Activated CD8-positive, alpha-beta memory T cell treated with anti-CD3 and anti-CD28 coated beads for 1 hour (primary cell): Measurements from ENCODE around the gene ZFP42.
"Not testable (repeated sequence)": the region's sequence is repeated elsewhere in the genome, so short reads cannot be mapped to it uniquely, and the experiment has no call there.

Experiments used
- DNase-seq, 2 donors: peaks; one replicate each; pipeline ENCODE4 v3.0.0-alpha.2; 2020; ENCODE audit warnings: low read depth in 1 of 2; ENCODE audit errors: extremely low read depth in 1 of 2

ZFP42 gene

GRCh38 chr4:188018262-188018661 lies 22.7 kb downstream of the ZFP42 start:
- no peak for DNase-seq

- no peak for DNase-seq
Measured at GRCh38 chr4:188021548-188022249, 26.1 kb downstream of the ZFP42 start.

GRCh38 chr4:188023682-188024081 lies 28.1 kb downstream of the ZFP42 start:
- DNase-seq = no peak

GRCh38 chr4:188025476-188025875 lies 29.9 kb downstream of the ZFP42 start:
- DNase-seq = no peak

- no peak for DNase-seq
Measured at GRCh38 chr4:188029114-188029513, 33.5 kb downstream of the ZFP42 start.

GRCh38 chr4:188030401-188030800 lies 34.8 kb downstream of the ZFP42 start:
- DNase-seq = no peak

- no peak for DNase-seq
Measured at GRCh38 chr4:188031751-188032150, 36.2 kb downstream of the ZFP42 start.

- no peak for DNase-seq
Measured at GRCh38 chr4:188032170-188032569, 36.6 kb downstream of the ZFP42 start.

- no peak for DNase-seq
Measured at GRCh38 chr4:188032583-188032982, 37.0 kb downstream of the ZFP42 start.

GRCh38 chr4:188037003-188037713 lies 41.6 kb downstream of the ZFP42 start:
- no peak for DNase-seq

GRCh38 chr4:188041721-188042120 lies 46.1 kb downstream of the ZFP42 start:
- no peak for DNase-seq

- no peak for DNase-seq
Measured at GRCh38 chr4:188042191-188042590, 46.6 kb downstream of the ZFP42 start.

GRCh38 chr4:188043154-188043553 lies 47.6 kb downstream of the ZFP42 start:
- no peak for DNase-seq

- not testable (repeated sequence) for DNase-seq
Measured at GRCh38 chr4:188045461-188045860, 49.9 kb downstream of the ZFP42 start.

GRCh38 chr4:188046657-188047056 lies 51.1 kb downstream of the ZFP42 start:
- no peak for DNase-seq

GRCh38 chr4:188053302-188053701 lies 57.7 kb downstream of the ZFP42 start:
- no peak for DNase-seq
